Activated T-cell treated with anti-CD3 and anti-CD28 coated beads, Interleukin-2, amount 50 U/mL, for 24 hours (primary cell): ENCODE data around the gene CHN2.

Source experiments
- DNase-seq: peaks from one replicate; pipeline ENCODE4 v3.0.0-alpha.2; 2020
- H3K27ac Mint-ChIP-seq: 2 replicates; pipeline ENCODE4 v1.8.0; 2020; ENCODE audit warnings: mild to moderate bottlenecking, mixed read lengths
- H3K27me3 Mint-ChIP-seq: 2 replicates; pipeline ENCODE4 v1.8.0; 2020; ENCODE audit warnings: mixed read lengths
- H3K36me3 Mint-ChIP-seq: 2 replicates; pipeline ENCODE4 v1.8.0; 2020; ENCODE audit warnings: low read depth, mixed read lengths
- H3K4me1 Mint-ChIP-seq: 2 replicates; pipeline ENCODE4 v1.8.0; 2020; ENCODE audit warnings: low read depth, mixed read lengths
- H3K4me3 Mint-ChIP-seq: 2 replicates; pipeline ENCODE4 v1.8.0; 2020; ENCODE audit warnings: mild to moderate bottlenecking, moderate library complexity, mixed read lengths
- H3K9me3 Mint-ChIP-seq: 2 replicates; pipeline ENCODE4 v1.8.0; 2020; ENCODE audit warnings: mixed read lengths

CHN2 gene

DNA sequence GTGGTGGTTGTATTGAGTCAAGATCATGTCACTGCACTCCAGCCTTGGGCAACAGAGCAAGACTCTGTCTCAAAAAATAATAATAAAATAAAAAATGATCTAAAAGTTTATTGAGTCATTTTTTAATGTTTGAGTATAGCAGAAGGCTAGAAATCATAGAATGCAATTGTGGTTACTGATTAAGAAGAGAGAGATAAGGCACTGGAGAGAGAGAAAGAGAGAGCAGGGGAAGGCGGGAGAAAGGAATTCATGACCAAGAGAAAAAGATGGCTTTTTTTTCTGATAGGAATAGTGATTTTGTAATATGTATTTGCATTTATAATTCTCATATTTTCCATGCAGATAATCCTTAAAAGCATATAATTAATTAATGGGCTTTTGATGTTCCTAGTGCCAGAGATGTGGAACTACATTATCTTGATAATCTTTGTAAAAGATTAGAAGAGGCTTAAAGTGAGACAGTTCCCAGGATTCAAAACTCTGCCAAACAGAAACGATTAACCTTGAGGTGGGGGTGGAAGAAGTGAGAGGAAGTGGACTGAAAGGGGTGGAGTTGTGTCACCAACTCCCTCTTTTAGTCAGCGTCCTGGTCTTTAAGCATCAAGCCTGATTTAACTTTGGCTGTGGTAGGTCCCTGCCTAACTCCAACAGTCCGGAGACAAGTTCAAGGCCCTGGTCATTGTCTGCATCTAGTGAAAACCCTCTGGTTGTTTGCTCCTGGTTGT, 76.2 kb downstream of the CHN2 start:
- H3K9me3 Mint-ChIP-seq: no peaks in the 10 kb centered on the region
- H3K4me1 Mint-ChIP-seq: peaks cover 24% of the 10 kb centered on the region
- no peak overlapping the region for H3K27ac Mint-ChIP-seq
- no peaks in the 10 kb centered on the region for H3K36me3 Mint-ChIP-seq
- H3K4me3 Mint-ChIP-seq: no peak overlapping the region
- DNase-seq: no peak
- peaks cover 2% of the 10 kb centered on the region for H3K27me3 Mint-ChIP-seq

DNA sequence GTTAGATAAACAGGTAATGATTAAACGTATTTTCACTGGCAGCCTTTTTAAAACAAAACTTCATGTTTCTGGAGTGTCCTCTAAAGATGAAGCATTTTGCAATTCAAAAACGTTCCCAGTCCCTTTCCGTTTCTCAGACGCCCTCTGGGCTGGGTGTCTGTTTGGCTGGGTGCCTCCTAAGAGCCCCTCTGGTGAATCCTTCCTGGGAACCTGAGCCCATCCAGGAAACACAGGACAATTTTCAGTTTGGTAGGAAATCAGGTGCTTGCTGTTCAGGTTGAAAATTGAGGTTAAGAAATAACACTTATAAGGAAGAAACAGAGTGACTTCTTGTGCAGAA, 76.7 kb downstream of the CHN2 start:
- Mint-ChIP-seq H3K9me3 (no peaks in the 10 kb centered on the region), H3K4me3 (no peak overlapping the region), H3K27ac (no peak overlapping the region), H3K4me1 (peaks cover 24% of the 10 kb centered on the region), H3K36me3 (no peaks in the 10 kb centered on the region), H3K27me3 (peaks cover 2% of the 10 kb centered on the region)
- DNase-seq: no peak

GRCh38 chr7:29272057-29272456, 77.5 kb downstream of the CHN2 start:
- Mint-ChIP-seq H3K4me3 (no peak overlapping the region), H3K36me3 (no peaks in the 10 kb centered on the region), H3K4me1 (peaks cover 24% of the 10 kb centered on the region), H3K27ac (no peak overlapping the region), H3K9me3 (no peaks in the 10 kb centered on the region), H3K27me3 (peaks cover 2% of the 10 kb centered on the region)
- no peak for DNase-seq

DNA sequence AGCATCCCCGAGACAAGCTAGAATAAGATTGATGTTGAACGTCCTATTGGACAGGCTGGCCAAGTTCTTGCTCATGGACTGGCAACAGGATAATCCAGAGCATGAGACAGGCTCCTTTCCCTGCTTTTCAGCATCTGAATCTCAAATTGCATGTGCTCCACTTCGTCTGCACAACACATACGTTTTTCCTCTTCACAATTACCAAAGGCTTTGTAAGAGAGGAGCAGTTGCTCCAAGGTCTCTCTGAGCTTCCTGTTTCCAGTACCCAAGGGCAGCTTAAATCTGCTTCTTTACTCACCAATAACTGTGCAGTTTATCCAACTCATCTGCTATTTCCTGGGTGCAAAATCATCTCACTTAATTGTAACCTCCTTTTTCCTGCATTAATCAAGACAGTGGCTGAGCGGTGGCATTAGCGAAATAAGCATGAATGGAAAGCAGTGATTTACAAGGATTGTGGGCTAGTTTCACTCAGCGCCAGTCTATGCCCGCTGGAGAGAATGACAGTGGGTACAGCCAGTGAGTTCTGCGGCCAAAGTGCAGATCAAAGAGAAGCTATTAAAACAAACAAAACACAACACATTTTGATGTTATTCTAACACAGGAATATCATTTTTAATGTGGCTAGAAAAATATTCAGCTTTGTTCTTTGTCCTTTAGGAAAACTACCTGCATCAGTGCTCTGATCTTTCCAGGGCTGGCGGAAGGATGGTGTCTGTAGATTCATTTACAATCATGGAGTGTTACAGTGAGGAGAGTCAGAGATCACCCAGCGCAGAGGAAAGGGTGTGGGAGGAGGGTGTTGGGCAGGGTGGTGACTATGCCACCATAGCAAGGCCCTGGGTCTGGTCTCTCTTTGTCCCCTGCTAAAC, 79.8 kb downstream of the CHN2 start:
- Mint-ChIP-seq H3K4me3 (no peak overlapping the region), H3K9me3 (no peaks in the 10 kb centered on the region), H3K27me3 (peaks cover 4% of the 10 kb centered on the region), H3K36me3 (no peaks in the 10 kb centered on the region), H3K27ac (no peak overlapping the region), H3K4me1 (peaks cover 29% of the 10 kb centered on the region)
- no peak for DNase-seq

DNA sequence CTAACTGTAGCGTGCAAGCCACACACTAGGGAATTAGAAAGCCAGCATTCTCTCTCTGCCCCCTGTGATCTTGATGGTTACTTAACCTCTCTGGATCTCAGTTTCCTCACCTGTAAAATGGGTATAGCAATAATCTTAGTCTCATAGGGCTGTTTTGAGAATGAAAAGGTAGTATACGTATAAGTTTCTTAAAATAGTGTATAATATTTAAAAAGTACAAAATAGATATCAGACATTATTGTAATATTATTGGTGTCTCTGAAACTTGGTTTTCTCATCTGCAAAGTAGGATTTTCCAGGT, 80.4 kb downstream of the CHN2 start:
- H3K4me3 Mint-ChIP-seq: no peak overlapping the region
- DNase-seq: no peak
- peaks cover 29% of the 10 kb centered on the region for H3K4me1 Mint-ChIP-seq
- no peak overlapping the region for H3K27ac Mint-ChIP-seq
- H3K9me3 Mint-ChIP-seq: no peaks in the 10 kb centered on the region
- no peaks in the 10 kb centered on the region for H3K36me3 Mint-ChIP-seq
- H3K27me3 Mint-ChIP-seq: peaks cover 8% of the 10 kb centered on the region

DNA sequence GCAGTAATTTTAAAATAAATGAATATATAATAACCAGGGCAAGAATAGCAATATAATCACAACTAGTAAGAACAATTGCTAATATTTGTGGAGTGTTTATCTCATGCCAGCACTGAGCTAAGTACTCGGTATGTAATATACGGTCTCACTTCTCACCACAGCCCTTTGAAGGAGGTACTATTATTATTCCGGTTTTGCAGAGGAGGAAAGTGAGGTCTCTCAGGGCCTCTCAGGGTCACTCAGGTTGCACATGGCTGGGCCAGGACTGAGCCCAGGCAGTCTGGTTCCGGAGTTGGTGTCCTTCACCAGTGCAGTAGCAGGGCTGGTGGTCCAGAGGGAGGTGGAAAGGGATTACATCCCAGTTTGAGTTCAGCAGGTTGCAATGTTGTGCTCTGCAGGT, 80.9 kb downstream of the CHN2 start:
- Mint-ChIP-seq H3K4me1 (peaks cover 29% of the 10 kb centered on the region), H3K27me3 (peaks cover 7% of the 10 kb centered on the region), H3K4me3 (no peak overlapping the region), H3K9me3 (no peaks in the 10 kb centered on the region), H3K27ac (no peak overlapping the region), H3K36me3 (no peaks in the 10 kb centered on the region)
- DNase-seq: no peak

GRCh38 chr7:29276199-29276598, 81.6 kb downstream of the CHN2 start:
- H3K27me3 Mint-ChIP-seq: peaks cover 7% of the 10 kb centered on the region
- no peaks in the 10 kb centered on the region for H3K9me3 Mint-ChIP-seq
- H3K27ac Mint-ChIP-seq: no peak overlapping the region
- H3K4me1 Mint-ChIP-seq: peaks cover 22% of the 10 kb centered on the region
- no peaks in the 10 kb centered on the region for H3K36me3 Mint-ChIP-seq
- no peak for DNase-seq
- H3K4me3 Mint-ChIP-seq: no peak overlapping the region

DNA sequence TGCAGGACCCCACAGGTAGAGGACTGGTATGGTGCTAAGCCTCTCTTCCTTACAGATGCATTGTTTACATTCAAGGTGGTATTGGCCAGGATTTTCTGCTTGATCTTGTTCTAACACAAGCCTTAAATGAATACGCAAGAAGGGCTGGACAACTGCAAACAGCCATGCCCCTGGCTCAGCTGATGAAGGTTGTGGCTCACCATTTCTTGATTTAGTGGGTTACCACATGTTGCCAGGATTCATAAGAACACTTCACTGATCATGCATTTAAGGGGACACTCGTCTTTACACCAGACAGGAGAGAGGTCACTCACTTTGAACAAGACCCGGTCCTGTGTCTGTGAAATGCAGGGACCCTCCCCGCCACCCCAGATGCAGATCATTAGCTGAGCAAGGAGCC, 82.2 kb downstream of the CHN2 start:
- Mint-ChIP-seq H3K27me3 (peaks cover 8% of the 10 kb centered on the region), H3K36me3 (no peaks in the 10 kb centered on the region), H3K9me3 (no peaks in the 10 kb centered on the region), H3K4me1 (peaks cover 16% of the 10 kb centered on the region), H3K27ac (no peak overlapping the region), H3K4me3 (no peak overlapping the region)
- DNase-seq: no peak

DNA sequence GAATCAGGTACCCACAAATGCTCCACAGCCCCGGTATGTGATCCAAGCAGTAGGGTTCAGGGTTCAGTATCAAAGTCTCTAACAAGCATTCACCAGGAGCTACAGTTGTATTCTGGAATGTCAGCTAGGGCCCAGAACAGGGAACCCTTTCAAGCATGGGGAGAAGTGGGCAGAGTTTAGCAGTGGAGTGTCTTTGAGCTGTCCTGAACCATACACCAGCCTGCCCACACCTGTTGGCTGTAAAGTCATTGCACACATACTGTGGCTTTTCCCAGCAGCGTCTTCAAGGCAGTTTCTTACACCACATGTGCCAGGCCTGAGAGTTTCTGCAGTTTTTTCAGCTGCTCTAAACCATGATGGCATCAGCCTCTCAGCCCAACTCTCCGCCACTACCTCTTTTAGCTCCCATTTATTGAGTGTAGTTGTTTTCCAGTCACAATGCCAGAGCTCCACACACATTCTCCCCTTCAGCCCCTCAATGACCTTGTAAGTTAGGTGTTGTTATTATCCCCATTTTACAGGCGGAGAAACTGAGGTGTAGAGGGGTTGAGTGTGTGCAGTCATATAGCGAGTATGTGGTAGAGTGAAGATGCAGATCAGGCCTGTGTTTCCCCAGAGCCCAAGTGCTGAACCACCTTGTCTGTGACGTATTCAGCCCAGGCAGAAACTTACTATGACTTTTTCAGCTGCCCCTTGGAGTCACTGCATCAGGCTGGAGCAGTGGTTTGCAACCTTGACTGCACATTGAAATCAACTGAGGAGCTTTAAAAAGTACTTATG, 83.1 kb downstream of the CHN2 start:
- no peak for DNase-seq
- H3K4me1 Mint-ChIP-seq: peaks cover 16% of the 10 kb centered on the region
- H3K4me3 Mint-ChIP-seq: no peak overlapping the region
- no peaks in the 10 kb centered on the region for H3K9me3 Mint-ChIP-seq
- H3K27me3 Mint-ChIP-seq: peaks cover 12% of the 10 kb centered on the region
- no peaks in the 10 kb centered on the region for H3K36me3 Mint-ChIP-seq
- peak overlapping the region; percentile 11 for H3K27ac Mint-ChIP-seq

- no peak overlapping the region for H3K4me3 Mint-ChIP-seq
- H3K9me3 Mint-ChIP-seq: no peaks in the 10 kb centered on the region
- no peak overlapping the region for H3K27ac Mint-ChIP-seq
- no peak for DNase-seq
- no peaks in the 10 kb centered on the region for H3K36me3 Mint-ChIP-seq
- peaks cover 15% of the 10 kb centered on the region for H3K4me1 Mint-ChIP-seq
- H3K27me3 Mint-ChIP-seq: peaks cover 19% of the 10 kb centered on the region
Observed at GRCh38 chr7:29278337-29279069, 83.9 kb downstream of the CHN2 start.

- Mint-ChIP-seq H3K36me3 (no peaks in the 10 kb centered on the region), H3K27ac (no peak overlapping the region), H3K27me3 (peaks cover 26% of the 10 kb centered on the region), H3K9me3 (no peaks in the 10 kb centered on the region), H3K4me3 (no peak overlapping the region), H3K4me1 (peaks cover 26% of the 10 kb centered on the region)
- no peak for DNase-seq
Observed at GRCh38 chr7:29281782-29282541, 87.4 kb downstream of the CHN2 start.

- Mint-ChIP-seq H3K4me3 (no peak overlapping the region), H3K36me3 (no peaks in the 10 kb centered on the region), H3K27me3 (peaks cover 30% of the 10 kb centered on the region), H3K27ac (no peak overlapping the region), H3K4me1 (peaks cover 27% of the 10 kb centered on the region), H3K9me3 (no peaks in the 10 kb centered on the region)
- DNase-seq: no peak
Observed at GRCh38 chr7:29282819-29283414, 88.3 kb downstream of the CHN2 start.

GRCh38 chr7:29284696-29285443, 90.3 kb downstream of the CHN2 start:
- Mint-ChIP-seq H3K27me3 (peaks cover 29% of the 10 kb centered on the region), H3K4me1 (peaks cover 33% of the 10 kb centered on the region), H3K9me3 (no peaks in the 10 kb centered on the region), H3K36me3 (no peaks in the 10 kb centered on the region), H3K27ac (peak overlapping the region; percentile 15), H3K4me3 (no peak overlapping the region)
- DNase-seq: no peak
